Prostate gland (tissue), 2 donors: ENCODE data around the gene MLLT6.

ENCODE experiments used
- POLR2A ChIP-seq: fragments of 450-650 bp; IDR thresholded peaks from one replicate; pipeline ENCODE4 v1.6.1; 2016; ENCODE audit warnings: antibody characterized with exemption, mild to moderate bottlenecking
- POLR2AphosphoS5 ChIP-seq: sonication (generic); formaldehyde crosslinking; IDR thresholded peaks from one replicate; pipeline ENCODE4 v1.6.1; 2017; ENCODE audit warnings: antibody characterized with exemption
- TF ChIP-seq, protein P1 (sequence below), 4 experiments: fragments of 200-600 bp in 2 of 4; fragments of 450-650 bp in 2 of 4; sonication (generic) in 2 of 4; IDR thresholded peaks; 1 replicate in 3 of 4; 2 replicates in 1 of 4; pipeline ENCODE4 v1.5.1; 2016 to 2019; ENCODE audit warnings: antibody characterized with exemption in 4 of 4, mild to moderate bottlenecking in 2 of 4, moderate library complexity in 2 of 4

DNA sequence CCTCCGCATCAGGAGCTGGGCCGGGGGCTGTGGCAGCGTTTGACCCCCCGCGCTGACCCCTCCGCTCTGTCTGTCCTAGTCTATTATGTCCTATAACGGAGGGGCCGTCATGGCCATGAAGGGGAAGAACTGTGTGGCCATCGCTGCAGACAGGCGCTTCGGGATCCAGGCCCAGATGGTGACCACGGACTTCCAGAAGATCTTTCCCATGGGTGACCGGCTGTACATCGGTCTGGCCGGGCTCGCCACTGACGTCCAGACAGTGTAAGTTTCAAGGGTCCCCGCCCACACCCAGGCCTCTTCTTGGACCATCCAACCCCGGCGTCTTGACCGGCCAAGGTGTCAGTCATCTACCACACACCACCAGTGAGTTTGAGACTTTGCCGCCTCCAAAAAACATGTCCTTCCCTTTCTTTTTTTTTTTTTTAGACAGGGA lies 48.0 kb downstream of the MLLT6 start:
- TF ChIP-seq POLR2A (no peak), POLR2AphosphoS5 (no peak)
- TF ChIP-seq, protein P1, sequence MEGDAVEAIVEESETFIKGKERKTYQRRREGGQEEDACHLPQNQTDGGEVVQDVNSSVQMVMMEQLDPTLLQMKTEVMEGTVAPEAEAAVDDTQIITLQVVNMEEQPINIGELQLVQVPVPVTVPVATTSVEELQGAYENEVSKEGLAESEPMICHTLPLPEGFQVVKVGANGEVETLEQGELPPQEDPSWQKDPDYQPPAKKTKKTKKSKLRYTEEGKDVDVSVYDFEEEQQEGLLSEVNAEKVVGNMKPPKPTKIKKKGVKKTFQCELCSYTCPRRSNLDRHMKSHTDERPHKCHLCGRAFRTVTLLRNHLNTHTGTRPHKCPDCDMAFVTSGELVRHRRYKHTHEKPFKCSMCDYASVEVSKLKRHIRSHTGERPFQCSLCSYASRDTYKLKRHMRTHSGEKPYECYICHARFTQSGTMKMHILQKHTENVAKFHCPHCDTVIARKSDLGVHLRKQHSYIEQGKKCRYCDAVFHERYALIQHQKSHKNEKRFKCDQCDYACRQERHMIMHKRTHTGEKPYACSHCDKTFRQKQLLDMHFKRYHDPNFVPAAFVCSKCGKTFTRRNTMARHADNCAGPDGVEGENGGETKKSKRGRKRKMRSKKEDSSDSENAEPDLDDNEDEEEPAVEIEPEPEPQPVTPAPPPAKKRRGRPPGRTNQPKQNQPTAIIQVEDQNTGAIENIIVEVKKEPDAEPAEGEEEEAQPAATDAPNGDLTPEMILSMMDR (IDR thresholded peaks at IDR 0.05): no peak
